Measurements from ENCODE around the gene TSKU.

DNA sequence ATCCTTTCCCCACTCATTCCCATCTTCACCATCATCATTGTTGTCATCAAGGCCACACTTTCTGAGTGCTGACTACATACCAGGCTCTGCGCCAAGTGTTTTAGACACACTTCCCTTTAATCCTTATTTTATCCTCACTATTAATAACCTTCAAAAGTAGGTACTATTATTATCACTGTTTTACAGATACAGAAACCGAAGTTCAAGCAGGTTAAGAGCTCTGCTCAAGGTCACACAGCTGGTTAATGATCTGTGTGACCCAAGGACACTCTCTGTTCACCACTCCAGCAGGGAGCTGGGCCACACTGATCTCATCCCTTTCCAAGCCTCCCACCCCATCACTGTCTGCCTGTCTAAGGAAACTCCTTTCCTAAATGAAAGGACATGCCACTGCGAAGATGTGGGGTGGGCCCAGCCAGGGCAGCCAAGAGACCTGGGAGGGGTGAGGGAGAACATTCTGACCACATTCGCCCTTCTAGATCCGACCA, 17.2 kb upstream of the TSKU start:
- no peak for TF ChIP-seq EGR1 (IDR thresholded peaks at IDR 0.05)
- no peak for TF ChIP-seq TAF1 (IDR thresholded peaks at IDR 0.05; ENCODE audit: low read depth)
- no peak for TF ChIP-seq CREB1 (IDR thresholded peaks at IDR 0.05; ENCODE audit: low read depth)
- TF ChIP-seq ZBTB7A (IDR thresholded peaks at IDR 0.05; ENCODE audit: low read depth): no peak
- no peak for TF ChIP-seq EP300 (IDR thresholded peaks at IDR 0.05; ENCODE audit: borderline replicate concordance)
- TF ChIP-seq RAD21 (IDR thresholded peaks at IDR 0.05; ENCODE audit: low read depth): no peak
- TF ChIP-seq TCF12 (IDR thresholded peaks at IDR 0.05; ENCODE audit: low read depth): no peak
- TF ChIP-seq CEBPB (IDR thresholded peaks at IDR 0.05): no peak
- TF ChIP-seq, protein P1, sequence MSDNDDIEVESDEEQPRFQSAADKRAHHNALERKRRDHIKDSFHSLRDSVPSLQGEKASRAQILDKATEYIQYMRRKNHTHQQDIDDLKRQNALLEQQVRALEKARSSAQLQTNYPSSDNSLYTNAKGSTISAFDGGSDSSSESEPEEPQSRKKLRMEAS (IDR thresholded peaks at IDR 0.05): no peak
- TF ChIP-seq, protein P2, sequence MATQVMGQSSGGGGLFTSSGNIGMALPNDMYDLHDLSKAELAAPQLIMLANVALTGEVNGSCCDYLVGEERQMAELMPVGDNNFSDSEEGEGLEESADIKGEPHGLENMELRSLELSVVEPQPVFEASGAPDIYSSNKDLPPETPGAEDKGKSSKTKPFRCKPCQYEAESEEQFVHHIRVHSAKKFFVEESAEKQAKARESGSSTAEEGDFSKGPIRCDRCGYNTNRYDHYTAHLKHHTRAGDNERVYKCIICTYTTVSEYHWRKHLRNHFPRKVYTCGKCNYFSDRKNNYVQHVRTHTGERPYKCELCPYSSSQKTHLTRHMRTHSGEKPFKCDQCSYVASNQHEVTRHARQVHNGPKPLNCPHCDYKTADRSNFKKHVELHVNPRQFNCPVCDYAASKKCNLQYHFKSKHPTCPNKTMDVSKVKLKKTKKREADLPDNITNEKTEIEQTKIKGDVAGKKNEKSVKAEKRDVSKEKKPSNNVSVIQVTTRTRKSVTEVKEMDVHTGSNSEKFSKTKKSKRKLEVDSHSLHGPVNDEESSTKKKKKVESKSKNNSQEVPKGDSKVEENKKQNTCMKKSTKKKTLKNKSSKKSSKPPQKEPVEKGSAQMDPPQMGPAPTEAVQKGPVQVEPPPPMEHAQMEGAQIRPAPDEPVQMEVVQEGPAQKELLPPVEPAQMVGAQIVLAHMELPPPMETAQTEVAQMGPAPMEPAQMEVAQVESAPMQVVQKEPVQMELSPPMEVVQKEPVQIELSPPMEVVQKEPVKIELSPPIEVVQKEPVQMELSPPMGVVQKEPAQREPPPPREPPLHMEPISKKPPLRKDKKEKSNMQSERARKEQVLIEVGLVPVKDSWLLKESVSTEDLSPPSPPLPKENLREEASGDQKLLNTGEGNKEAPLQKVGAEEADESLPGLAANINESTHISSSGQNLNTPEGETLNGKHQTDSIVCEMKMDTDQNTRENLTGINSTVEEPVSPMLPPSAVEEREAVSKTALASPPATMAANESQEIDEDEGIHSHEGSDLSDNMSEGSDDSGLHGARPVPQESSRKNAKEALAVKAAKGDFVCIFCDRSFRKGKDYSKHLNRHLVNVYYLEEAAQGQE (IDR thresholded peaks at IDR 0.05; ENCODE audit: low read depth): no peak
- TF ChIP-seq USF1 (IDR thresholded peaks at IDR 0.05): no peak
- no peak for TF ChIP-seq FOXM1 (IDR thresholded peaks at IDR 0.05; ENCODE audit: borderline replicate concordance, low read depth)
- TF ChIP-seq TEAD4 (IDR thresholded peaks at IDR 0.05): no peak
- TF ChIP-seq YY1 (IDR thresholded peaks at IDR 0.05; ENCODE audit: low read depth): no peak
